Caco-2 (cell line): ENCODE data around the gene NKAIN4. TPM values are rescaled to one million over a fixed set of nuclear protein-coding genes. Genes with fewer than 3 reads are reported as not detected.

ENCODE experiments used
- BruUV-seq: library from RNA; stranded (reverse); fragments of 400-500 nt; replicated peaks from 2 replicates; lab custom pipeline; 2021; lab: Mats Ljungman, UMichigan
- CTCF ChIA-PET: fragments of 300-600 bp; sonication (Branson Sonifier 250); formaldehyde crosslinking; loops from one replicate; lab custom pipeline; 2022; ENCODE audit warnings: antibody characterized with exemption; lab: Charles Lee
- POLR2A ChIA-PET: fragments of 300-600 bp; sonication (Branson Sonifier 250); formaldehyde crosslinking; loops from one replicate; lab custom pipeline; 2022; ENCODE audit warnings: antibody characterized with exemption; lab: Charles Lee
- DNase-seq, 2 experiments: peaks; one replicate each; pipeline versions ENCODE4 v3.0.0 to v3.0.0-alpha.2; 2020 to 2022
- H3K27me3 ChIP-seq: replicated peaks from 2 replicates; pipeline ENCODE4 v1.6.0; 2011; ENCODE audit warnings: low read length; ENCODE audit not compliant: control insufficient read depth, insufficient read depth
- H3K36me3 ChIP-seq: 2 replicates; pipeline ENCODE4 v1.5.1; 2011; ENCODE audit warnings: low read length; ENCODE audit not compliant: control insufficient read depth, insufficient read depth
- H3K4me1 ChIP-seq: fragments of 250-450 bp; sonication (Bioruptor Pico); 2 replicates; pipeline ENCODE4 v1.5.1; 2020; ENCODE audit warnings: mild to moderate bottlenecking
- H3K4me3 ChIP-seq: 2 replicates; pipeline ENCODE4 v1.5.1; 2011; ENCODE audit warnings: low read depth, mild to moderate bottlenecking, control low read depth, low read length
- H3K9me3 ChIP-seq: fragments of 250-450 bp; sonication (Bioruptor Pico); 2 replicates; pipeline ENCODE4 v1.5.1; 2020; ENCODE audit warnings: mild to moderate bottlenecking, moderate library complexity
- H3K27ac Mint-ChIP-seq: one replicate; pipeline ENCODE4 v1.8.0; 2022; ENCODE audit warnings: mixed read lengths; ENCODE audit not compliant: unreplicated experiment
- H3K27me3 Mint-ChIP-seq: one replicate; pipeline ENCODE4 v1.8.0; 2022; ENCODE audit warnings: mixed read lengths; ENCODE audit not compliant: insufficient read depth, unreplicated experiment
- H3K36me3 Mint-ChIP-seq: one replicate; pipeline ENCODE4 v1.8.0; 2022; ENCODE audit warnings: mild to moderate bottlenecking, mixed read lengths; ENCODE audit not compliant: insufficient read depth, unreplicated experiment
- H3K4me1 Mint-ChIP-seq: one replicate; pipeline ENCODE4 v1.8.0; 2022; ENCODE audit warnings: low read depth, mixed read lengths; ENCODE audit not compliant: unreplicated experiment
- H3K4me3 Mint-ChIP-seq: one replicate; pipeline ENCODE4 v1.8.0; 2022; ENCODE audit warnings: mild to moderate bottlenecking, moderate library complexity, mixed read lengths; ENCODE audit not compliant: unreplicated experiment
- H3K9me3 Mint-ChIP-seq: one replicate; pipeline ENCODE4 v1.8.0; 2022; ENCODE audit warnings: mixed read lengths; ENCODE audit not compliant: unreplicated experiment
- intact Hi-C: fragments of 100-400 bp; cut with micrococcal nuclease; formaldehyde crosslinking; loops from one replicate; pipeline ENCODE4 v1.10.0; 2022; ENCODE audit not compliant: unreplicated experiment
- total RNA-seq: library from RNA; stranded (reverse); gene quantifications from 2 replicates; pipeline ENCODE4 v1.2.3, GENCODE V29; 2022
- TF ChIP-seq, protein P1 (sequence below), 2 experiments: fragments of 200-600 bp in 1 of 2; IDR thresholded peaks; 1 replicate in 1 of 2; 2 replicates in 1 of 2; pipeline versions ENCODE4 v1.5.1 to v1.8.0; 2011 to 2022; ENCODE audit warnings: antibody characterized with exemption in 1 of 2, control low read depth in 1 of 2, inconsistent platforms in 1 of 2, low read depth in 1 of 2, low read length in 1 of 2, mild to moderate bottlenecking in 1 of 2, moderate library complexity in 1 of 2; ENCODE audit not compliant: insufficient read depth in 1 of 2, severe bottlenecking in 1 of 2, unreplicated experiment in 1 of 2

Gene NKAIN4
- total RNA-seq, 1 experiment from 2014 or later = 2.7 TPM

DNA sequence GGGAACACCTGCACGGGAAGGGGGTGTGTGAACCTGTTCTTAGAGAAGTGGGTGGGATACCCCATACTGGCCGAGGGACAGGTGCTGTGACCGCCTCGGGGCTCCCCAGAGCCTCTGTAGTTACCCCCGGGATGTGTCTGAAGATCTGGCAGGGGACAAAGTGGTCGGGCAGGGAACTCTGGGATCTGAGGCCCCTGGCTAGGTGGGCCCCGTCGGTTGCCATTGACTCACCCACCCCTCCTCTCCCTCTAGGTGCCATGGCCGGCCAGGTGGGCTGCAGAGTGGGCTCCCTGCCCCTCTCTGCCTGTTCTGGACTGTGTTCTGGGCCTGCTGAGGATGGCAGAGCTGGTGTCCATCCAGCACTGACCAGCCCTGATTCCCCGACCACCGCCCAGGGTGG is 14.3 kb downstream of the NKAIN4 start:
- Mint-ChIP-seq H3K9me3 (no peaks in the 10 kb centered on the region), H3K27ac (no peak overlapping the region), H3K36me3 (no peaks in the 10 kb centered on the region), H3K4me3 (no peak overlapping the region), H3K27me3 (no peaks in the 10 kb centered on the region), H3K4me1 (peaks cover 1% of the 10 kb centered on the region)
- Histone ChIP-seq H3K27me3 (no peaks in the 10 kb centered on the region), H3K4me3 (no peak overlapping the region), H3K9me3 (no peaks in the 10 kb centered on the region), H3K4me1 (peaks cover 27% of the 10 kb centered on the region), H3K36me3 (no peaks in the 10 kb centered on the region)
- TF ChIP-seq, protein P1, sequence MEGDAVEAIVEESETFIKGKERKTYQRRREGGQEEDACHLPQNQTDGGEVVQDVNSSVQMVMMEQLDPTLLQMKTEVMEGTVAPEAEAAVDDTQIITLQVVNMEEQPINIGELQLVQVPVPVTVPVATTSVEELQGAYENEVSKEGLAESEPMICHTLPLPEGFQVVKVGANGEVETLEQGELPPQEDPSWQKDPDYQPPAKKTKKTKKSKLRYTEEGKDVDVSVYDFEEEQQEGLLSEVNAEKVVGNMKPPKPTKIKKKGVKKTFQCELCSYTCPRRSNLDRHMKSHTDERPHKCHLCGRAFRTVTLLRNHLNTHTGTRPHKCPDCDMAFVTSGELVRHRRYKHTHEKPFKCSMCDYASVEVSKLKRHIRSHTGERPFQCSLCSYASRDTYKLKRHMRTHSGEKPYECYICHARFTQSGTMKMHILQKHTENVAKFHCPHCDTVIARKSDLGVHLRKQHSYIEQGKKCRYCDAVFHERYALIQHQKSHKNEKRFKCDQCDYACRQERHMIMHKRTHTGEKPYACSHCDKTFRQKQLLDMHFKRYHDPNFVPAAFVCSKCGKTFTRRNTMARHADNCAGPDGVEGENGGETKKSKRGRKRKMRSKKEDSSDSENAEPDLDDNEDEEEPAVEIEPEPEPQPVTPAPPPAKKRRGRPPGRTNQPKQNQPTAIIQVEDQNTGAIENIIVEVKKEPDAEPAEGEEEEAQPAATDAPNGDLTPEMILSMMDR (IDR thresholded peaks at IDR 0.05; ENCODE audit: insufficient read depth in 1 of 2, low read depth in 1 of 2, low read length in 1 of 2, severe bottlenecking in 1 of 2, unreplicated experiment in 1 of 2) = no peak
- no TSS peak for BruUV-seq
- intact Hi-C loops = no loop called here
- DNase-seq = no peak
- ChIA-PET POLR2A (no interaction called here), CTCF (interaction anchor here (0.7 to 2.5 kb wide), 2 partner anchors 13 to 17 kb away, joined by 4 to 15 read pairs; no protein-coding TSS in a partner anchor)

DNA sequence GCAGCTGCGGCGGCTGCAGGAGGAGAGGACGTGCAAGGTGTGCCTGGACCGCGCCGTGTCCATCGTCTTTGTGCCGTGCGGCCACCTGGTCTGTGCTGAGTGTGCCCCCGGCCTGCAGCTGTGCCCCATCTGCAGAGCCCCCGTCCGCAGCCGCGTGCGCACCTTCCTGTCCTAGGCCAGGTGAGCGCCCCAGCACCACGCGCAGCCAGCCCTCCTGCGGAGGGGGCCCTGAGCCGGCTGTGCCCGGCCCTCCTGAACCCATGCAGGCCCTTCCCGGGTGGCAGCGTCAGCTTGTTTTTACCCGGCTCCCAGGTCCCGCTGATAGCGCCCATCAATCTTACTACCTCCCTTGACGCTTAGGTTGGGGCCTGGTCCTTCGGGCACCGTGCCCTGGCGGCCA is 14.8 kb downstream of the NKAIN4 start:
- no TSS peak for BruUV-seq
- TF ChIP-seq, protein P1 (IDR thresholded peaks at IDR 0.05; ENCODE audit: insufficient read depth in 1 of 2, low read depth in 1 of 2, low read length in 1 of 2, severe bottlenecking in 1 of 2, unreplicated experiment in 1 of 2) = no peak
- intact Hi-C loops = no loop called here
- H3K27ac Mint-ChIP-seq = no peak overlapping the region
- POLR2A ChIA-PET = no interaction called here
- H3K4me1 Mint-ChIP-seq = peaks cover 7% of the 10 kb centered on the region
- peaks cover 33% of the 10 kb centered on the region for H3K4me1 ChIP-seq
- CTCF ChIA-PET = interaction anchor here (0.8 to 1.6 kb wide), 2 partner anchors 16 to 142 kb away, joined by 5 to 15 read pairs; no protein-coding TSS in a partner anchor
- no peaks in the 10 kb centered on the region for H3K27me3 Mint-ChIP-seq
- no peak for DNase-seq
- no peak overlapping the region for H3K4me3 ChIP-seq
- no peaks in the 10 kb centered on the region for H3K36me3 ChIP-seq
- no peaks in the 10 kb centered on the region for H3K9me3 ChIP-seq
- no peaks in the 10 kb centered on the region for H3K36me3 Mint-ChIP-seq
- H3K27me3 ChIP-seq = no peaks in the 10 kb centered on the region
- no peak overlapping the region for H3K4me3 Mint-ChIP-seq
- no peaks in the 10 kb centered on the region for H3K9me3 Mint-ChIP-seq

DNA sequence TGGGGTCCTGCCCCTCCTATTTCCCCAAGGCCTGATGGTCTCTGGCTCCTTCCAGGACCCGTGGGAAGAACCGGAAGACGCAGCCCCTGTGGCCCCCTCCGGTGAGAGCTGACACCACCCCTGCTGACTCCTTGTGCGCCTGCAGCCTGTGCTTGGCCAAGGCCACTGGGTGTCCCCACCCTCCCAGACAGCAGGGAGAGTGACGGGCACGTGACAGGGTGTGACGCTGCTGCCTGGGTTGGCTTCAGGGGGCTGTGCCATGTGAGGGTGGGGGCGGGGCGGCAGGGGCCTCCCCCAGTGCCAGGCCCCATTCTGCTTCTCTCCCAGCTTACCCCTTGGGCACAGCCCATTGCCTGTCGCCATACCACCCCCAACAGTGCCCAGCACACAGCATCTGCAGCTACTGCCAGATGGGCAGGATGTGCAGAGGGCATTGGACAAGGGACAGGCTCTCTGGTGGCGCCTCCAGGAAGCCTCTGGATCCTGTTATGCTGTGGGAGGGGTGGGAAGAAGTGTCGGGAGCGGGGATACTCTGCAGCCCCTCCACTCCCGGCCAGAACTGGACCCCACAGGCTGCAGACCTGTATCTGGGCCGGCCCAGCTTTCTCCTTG is 15.6 kb downstream of the NKAIN4 start:
- Histone ChIP-seq H3K4me1 (peaks cover 39% of the 10 kb centered on the region), H3K36me3 (no peaks in the 10 kb centered on the region), H3K9me3 (no peaks in the 10 kb centered on the region), H3K4me3 (no peak overlapping the region), H3K27me3 (no peaks in the 10 kb centered on the region)
- Mint-ChIP-seq H3K4me3 (no peak overlapping the region), H3K9me3 (no peaks in the 10 kb centered on the region), H3K4me1 (peaks cover 7% of the 10 kb centered on the region), H3K27me3 (no peaks in the 10 kb centered on the region), H3K36me3 (no peaks in the 10 kb centered on the region), H3K27ac (no peak overlapping the region)
- intact Hi-C loops = no loop called here
- TF ChIP-seq, protein P1 (IDR thresholded peaks at IDR 0.05; ENCODE audit: insufficient read depth in 1 of 2, low read depth in 1 of 2, low read length in 1 of 2, severe bottlenecking in 1 of 2, unreplicated experiment in 1 of 2) = peak in 1 of 2 experiments; percentile 55
- BruUV-seq = no TSS peak
- ChIA-PET POLR2A (no interaction called here), CTCF (interaction anchor here (0.8 to 1.6 kb wide), 3 partner anchors 15 to 143 kb away, joined by 5 to 15 read pairs (median 6); no protein-coding TSS in a partner anchor)
- DNase-seq = peak in 1 of 2 experiments; percentile 58
